ENCODE data around the gene SCML1.

Gene SCML1

DNA sequence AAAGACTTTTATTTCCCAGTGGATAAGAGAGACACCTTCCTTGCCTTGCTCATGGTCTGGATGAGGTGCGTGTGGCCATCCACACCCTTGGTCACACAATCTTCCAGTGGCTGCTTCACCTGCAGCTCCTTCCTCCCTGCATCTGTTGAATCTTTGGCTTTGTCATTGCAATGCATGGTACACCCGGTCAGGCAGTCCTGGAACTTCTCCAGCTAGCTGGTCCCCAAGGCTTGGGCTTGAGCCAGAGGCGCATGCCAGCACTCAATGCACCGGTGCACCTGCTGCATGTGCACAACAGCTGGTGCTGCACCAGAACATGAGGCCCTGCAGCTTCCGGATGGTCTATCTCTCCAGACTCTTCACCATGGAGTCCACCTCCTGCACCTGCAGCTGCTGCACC is 31.7 kb downstream of the SCML1 start:
- no peak overlapping the region for H4K8ac ChIP-seq (ENCODE audit: low read depth, low read length)
- no peaks in the 10 kb centered on the region for H3K4me1 ChIP-seq (ENCODE audit: control insufficient read depth in 1 of 2, insufficient read depth in 2 of 2, low read length in 2 of 2)
- no peak overlapping the region for H2BK120ac ChIP-seq (ENCODE audit: insufficient read depth, low read length, poor library complexity)
- no peak overlapping the region for H3K4me2 ChIP-seq (ENCODE audit: low read length)
- H3K23ac ChIP-seq (ENCODE audit: low read length): no peak overlapping the region
- H3K4ac ChIP-seq (ENCODE audit: low read depth, low read length): no peak overlapping the region
- WGBS (ENCODE audit: extremely low coverage, insufficient coverage, insufficient read length): no CpG with 5 or more reads among the region's 5 CpGs
- H3K79me2 ChIP-seq (ENCODE audit: control insufficient read depth, insufficient read depth, low read length, poor library complexity): no peaks in the 10 kb centered on the region
- no peak overlapping the region for H2AFZ ChIP-seq (ENCODE audit: insufficient read depth, low read length, poor library complexity)
- no peaks in the 10 kb centered on the region for H3K27me3 ChIP-seq (ENCODE audit: insufficient read depth, low read length)
- H2AK5ac ChIP-seq (ENCODE audit: low read length): no peak overlapping the region
- no peak overlapping the region for H3K27ac ChIP-seq (ENCODE audit: low read depth, low read length)
- no peaks in the 10 kb centered on the region for H3K9me3 ChIP-seq (ENCODE audit: insufficient read depth, low read depth, low read length)
- H3K18ac ChIP-seq (ENCODE audit: low read length): no peak overlapping the region
- H3K79me1 ChIP-seq (ENCODE audit: low read length): no peaks in the 10 kb centered on the region
- H4K91ac ChIP-seq (ENCODE audit: low read depth, low read length): no peak overlapping the region
- H3K9ac ChIP-seq (ENCODE audit: low read length): no peak overlapping the region
- no peak overlapping the region for H3K4me3 ChIP-seq (ENCODE audit: low read depth, low read length)
- H3K36me3 ChIP-seq (ENCODE audit: control insufficient read depth in 1 of 2, insufficient read depth in 2 of 2, low read length in 2 of 2): no peaks in the 10 kb centered on the region
- no peak overlapping the region for H2BK12ac ChIP-seq (ENCODE audit: low read length)
- no peak for DNase-seq
- H2BK5ac ChIP-seq (ENCODE audit: low read depth, low read length, poor library complexity): no peak overlapping the region
- H3K14ac ChIP-seq (ENCODE audit: low read length): no peak overlapping the region
- no peak overlapping the region for H4K12ac ChIP-seq (ENCODE audit: low read depth, low read length)

DNA sequence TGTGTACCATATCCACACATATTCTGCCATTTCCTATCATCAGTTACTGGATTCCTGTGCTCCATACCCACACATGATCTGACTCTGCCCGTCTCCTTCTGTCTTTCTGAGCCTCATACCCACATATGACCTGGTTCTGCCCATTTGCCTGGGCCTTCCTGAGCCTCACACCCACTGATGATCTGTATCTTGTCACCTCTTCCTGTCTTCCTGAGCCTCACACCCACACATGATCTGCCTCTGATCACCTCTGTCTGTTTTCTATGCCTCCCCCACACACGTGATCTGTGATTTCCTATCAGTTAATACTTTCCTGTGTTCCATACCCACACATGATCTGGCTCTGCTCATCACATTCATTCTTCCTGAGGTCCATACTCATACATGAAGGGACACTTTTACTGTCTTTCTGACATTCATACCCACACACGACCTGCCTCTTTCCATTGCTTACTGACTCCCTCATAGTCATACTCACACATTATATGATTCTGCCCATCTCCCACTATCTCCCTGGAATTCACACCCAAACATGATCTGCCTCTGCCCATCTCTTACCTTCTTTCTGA is 32.5 kb downstream of the SCML1 start:
- Histone ChIP-seq H2BK5ac (ENCODE audit: low read depth, low read length, poor library complexity) (no peak overlapping the region), H3K27ac (ENCODE audit: low read depth, low read length) (no peak overlapping the region), H3K4me3 (ENCODE audit: low read depth, low read length) (no peak overlapping the region), H2AK5ac (ENCODE audit: low read length) (no peak overlapping the region), H3K9ac (ENCODE audit: low read length) (no peak overlapping the region), H3K14ac (ENCODE audit: low read length) (no peak overlapping the region), H3K18ac (ENCODE audit: low read length) (no peak overlapping the region), H2BK12ac (ENCODE audit: low read length) (no peak overlapping the region), H3K27me3 (ENCODE audit: insufficient read depth, low read length) (no peaks in the 10 kb centered on the region), H2AFZ (ENCODE audit: insufficient read depth, low read length, poor library complexity) (no peak overlapping the region), H3K79me1 (ENCODE audit: low read length) (no peaks in the 10 kb centered on the region), H4K8ac (ENCODE audit: low read depth, low read length) (no peak overlapping the region), H4K91ac (ENCODE audit: low read depth, low read length) (no peak overlapping the region), H3K4ac (ENCODE audit: low read depth, low read length) (no peak overlapping the region), H3K36me3 (ENCODE audit: control insufficient read depth in 1 of 2, insufficient read depth in 2 of 2, low read length in 2 of 2) (no peaks in the 10 kb centered on the region), H2BK120ac (ENCODE audit: insufficient read depth, low read length, poor library complexity) (no peak overlapping the region), H4K12ac (ENCODE audit: low read depth, low read length) (no peak overlapping the region), H3K4me1 (ENCODE audit: control insufficient read depth in 1 of 2, insufficient read depth in 2 of 2, low read length in 2 of 2) (no peaks in the 10 kb centered on the region), H3K79me2 (ENCODE audit: control insufficient read depth, insufficient read depth, low read length, poor library complexity) (no peaks in the 10 kb centered on the region), H3K9me3 (ENCODE audit: insufficient read depth, low read depth, low read length) (no peaks in the 10 kb centered on the region), H3K4me2 (ENCODE audit: low read length) (no peak overlapping the region), H3K23ac (ENCODE audit: low read length) (no peak overlapping the region)
- no CpG with 5 or more reads among the region's 3 CpGs for WGBS (ENCODE audit: extremely low coverage, insufficient coverage, insufficient read length)
- no peak for DNase-seq

DNA sequence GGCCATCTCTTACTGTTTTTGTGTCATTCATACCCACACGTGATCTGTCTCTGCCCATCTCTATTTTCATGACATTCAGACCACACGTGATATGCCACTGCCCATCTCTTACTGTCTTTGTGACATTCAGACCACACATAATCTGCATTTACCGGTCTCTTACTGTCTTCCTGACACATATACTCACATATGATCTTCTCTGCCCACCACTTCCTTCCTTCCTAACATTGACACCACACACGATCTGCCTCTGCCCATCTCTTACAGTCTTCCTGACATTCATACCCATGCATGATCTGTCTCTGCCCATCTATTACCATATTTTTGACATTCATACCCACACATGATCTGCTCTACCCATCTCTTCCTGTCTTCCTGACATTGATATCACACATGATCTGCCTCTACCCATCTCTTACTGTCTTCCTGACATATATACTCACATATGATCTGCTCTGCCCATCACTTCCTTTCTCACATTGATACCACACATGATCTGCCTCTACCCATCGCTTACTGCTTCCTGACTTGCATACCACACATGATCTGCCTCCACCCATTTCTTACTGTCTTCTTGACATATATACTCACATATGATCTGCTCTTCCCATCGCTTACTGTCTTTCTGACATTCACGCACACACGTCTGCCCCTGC is 36.1 kb downstream of the SCML1 start:
- H3K4me3 ChIP-seq (ENCODE audit: low read depth, low read length): no peak overlapping the region
- H3K4me1 ChIP-seq (ENCODE audit: control insufficient read depth in 1 of 2, insufficient read depth in 2 of 2, low read length in 2 of 2): no peaks in the 10 kb centered on the region
- no peak overlapping the region for H4K91ac ChIP-seq (ENCODE audit: low read depth, low read length)
- no peak overlapping the region for H3K27ac ChIP-seq (ENCODE audit: low read depth, low read length)
- H3K4me2 ChIP-seq (ENCODE audit: low read length): no peak overlapping the region
- H2AK5ac ChIP-seq (ENCODE audit: low read length): no peak overlapping the region
- H3K18ac ChIP-seq (ENCODE audit: low read length): no peak overlapping the region
- no peak overlapping the region for H3K4ac ChIP-seq (ENCODE audit: low read depth, low read length)
- no peak overlapping the region for H4K12ac ChIP-seq (ENCODE audit: low read depth, low read length)
- no peak overlapping the region for H4K8ac ChIP-seq (ENCODE audit: low read depth, low read length)
- H3K79me1 ChIP-seq (ENCODE audit: low read length): no peaks in the 10 kb centered on the region
- no peak overlapping the region for H3K23ac ChIP-seq (ENCODE audit: low read length)
- no peak overlapping the region for H3K9ac ChIP-seq (ENCODE audit: low read length)
- H3K36me3 ChIP-seq (ENCODE audit: control insufficient read depth in 1 of 2, insufficient read depth in 2 of 2, low read length in 2 of 2): no peaks in the 10 kb centered on the region
- no peak overlapping the region for H2BK12ac ChIP-seq (ENCODE audit: low read length)
- H3K79me2 ChIP-seq (ENCODE audit: control insufficient read depth, insufficient read depth, low read length, poor library complexity): no peaks in the 10 kb centered on the region
- H2BK5ac ChIP-seq (ENCODE audit: low read depth, low read length, poor library complexity): no peak overlapping the region
- no peak overlapping the region for H3K14ac ChIP-seq (ENCODE audit: low read length)
- no peak overlapping the region for H2AFZ ChIP-seq (ENCODE audit: insufficient read depth, low read length, poor library complexity)
- no peak overlapping the region for H2BK120ac ChIP-seq (ENCODE audit: insufficient read depth, low read length, poor library complexity)
- no peaks in the 10 kb centered on the region for H3K27me3 ChIP-seq (ENCODE audit: insufficient read depth, low read length)
- WGBS (ENCODE audit: extremely low coverage, insufficient coverage, insufficient read length): no CpG with 5 or more reads among the region's 8 CpGs
- no peaks in the 10 kb centered on the region for H3K9me3 ChIP-seq (ENCODE audit: insufficient read depth, low read depth, low read length)
- no peak for DNase-seq

DNA sequence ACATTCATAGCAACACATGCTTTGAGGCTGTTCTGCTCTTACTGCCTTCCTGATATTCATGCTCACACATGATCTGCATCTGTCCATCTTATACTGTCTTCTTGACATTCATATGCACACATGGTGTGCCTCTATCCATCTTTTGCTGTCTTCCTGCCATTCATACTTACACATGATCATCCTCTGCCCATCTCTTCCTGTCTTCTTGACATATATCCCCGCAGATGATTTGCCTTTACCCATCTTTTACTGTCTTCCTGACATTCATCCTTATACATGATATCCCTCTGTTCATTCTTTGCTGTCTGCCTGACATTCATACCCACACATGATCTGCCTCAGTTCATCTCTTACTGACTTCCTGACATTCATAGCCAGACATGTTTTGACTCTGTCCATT is 36.8 kb downstream of the SCML1 start:
- Histone ChIP-seq H4K12ac (ENCODE audit: low read depth, low read length) (no peak overlapping the region), H2AK5ac (ENCODE audit: low read length) (no peak overlapping the region), H3K4me3 (ENCODE audit: low read depth, low read length) (no peak overlapping the region), H3K27me3 (ENCODE audit: insufficient read depth, low read length) (no peaks in the 10 kb centered on the region), H4K91ac (ENCODE audit: low read depth, low read length) (no peak overlapping the region), H3K9ac (ENCODE audit: low read length) (no peak overlapping the region), H3K4ac (ENCODE audit: low read depth, low read length) (no peak overlapping the region), H3K79me2 (ENCODE audit: control insufficient read depth, insufficient read depth, low read length, poor library complexity) (no peaks in the 10 kb centered on the region), H3K27ac (ENCODE audit: low read depth, low read length) (no peak overlapping the region), H3K14ac (ENCODE audit: low read length) (no peak overlapping the region), H2BK5ac (ENCODE audit: low read depth, low read length, poor library complexity) (no peak overlapping the region), H3K4me1 (ENCODE audit: control insufficient read depth in 1 of 2, insufficient read depth in 2 of 2, low read length in 2 of 2) (no peaks in the 10 kb centered on the region), H3K36me3 (ENCODE audit: control insufficient read depth in 1 of 2, insufficient read depth in 2 of 2, low read length in 2 of 2) (no peaks in the 10 kb centered on the region), H3K23ac (ENCODE audit: low read length) (no peak overlapping the region), H3K18ac (ENCODE audit: low read length) (no peak overlapping the region), H4K8ac (ENCODE audit: low read depth, low read length) (no peak overlapping the region), H3K4me2 (ENCODE audit: low read length) (no peak overlapping the region), H3K79me1 (ENCODE audit: low read length) (no peaks in the 10 kb centered on the region), H2BK120ac (ENCODE audit: insufficient read depth, low read length, poor library complexity) (no peak overlapping the region), H3K9me3 (ENCODE audit: insufficient read depth, low read depth, low read length) (no peaks in the 10 kb centered on the region), H2BK12ac (ENCODE audit: low read length) (no peak overlapping the region), H2AFZ (ENCODE audit: insufficient read depth, low read length, poor library complexity) (no peak overlapping the region)
- DNase-seq: no peak
- WGBS (ENCODE audit: extremely low coverage, insufficient coverage, insufficient read length): no CpG with 5 or more reads among the region's 1 CpG

Measured in trophoblast cell (in vitro differentiated cells and primary cell).